CD4-positive, alpha-beta T cell (primary cell): ENCODE results near the gene LAMA2. TPM values are rescaled to one million over a fixed set of nuclear protein-coding genes. Genes with fewer than 3 reads are reported as not detected.

ENCODE experiments used
- ATAC-seq: fragments of 200-7000 bp; cut with Tn5 transposase; one replicate; pipeline ENCODE4 v1.10.0; 2022; ENCODE audit warnings: mild to moderate bottlenecking; ENCODE audit not compliant: poor library complexity
- CTCF ChIA-PET: fragments of 350-600 bp; sonication (Branson Sonifier 250); formaldehyde crosslinking; loops from one replicate; lab custom pipeline; 2021; ENCODE audit warnings: antibody characterized with exemption, inconsistent platforms; lab: Charles Lee
- POLR2A ChIA-PET: fragments of 350-600 bp; sonication (Branson Sonifier 250); formaldehyde crosslinking; loops from one replicate; lab custom pipeline; 2021; ENCODE audit warnings: antibody characterized with exemption, inconsistent platforms; lab: Charles Lee
- DNase-seq, 14 experiments: peaks; one replicate each; pipeline ENCODE4 v3.0.0-alpha.2; 2013 to 2020; ENCODE audit warnings: mixed read lengths in 2 of 14
- H3K27ac ChIP-seq, 2 donors: one replicate each; pipeline versions ENCODE4 v1.5.1 to v1.7.0; 2013; ENCODE audit warnings: low read length in 2 of 2, low read depth in 1 of 2, mild to moderate bottlenecking in 1 of 2
- H3K27me3 ChIP-seq, 2 experiments: 1 replicate in 1 of 2; 2 replicates in 1 of 2; pipeline versions ENCODE4 v1.6.1 to v1.7.0; 2013; ENCODE audit warnings: low read length in 2 of 2, control low read depth in 1 of 2, mild to moderate bottlenecking in 1 of 2, moderate library complexity in 1 of 2; ENCODE audit not compliant: insufficient read depth in 2 of 2, control insufficient read depth in 1 of 2
- H3K36me3 ChIP-seq: one replicate; pipeline ENCODE4 v1.6.1; 2013; ENCODE audit warnings: low read length, control low read depth; ENCODE audit not compliant: insufficient read depth
- H3K4me1 ChIP-seq: one replicate; pipeline ENCODE4 v1.6.1; 2013; ENCODE audit warnings: low read length, control low read depth; ENCODE audit not compliant: insufficient read depth
- H3K4me3 ChIP-seq: one replicate; pipeline ENCODE4 v1.5.1; 2013; ENCODE audit warnings: mild to moderate bottlenecking, low read length, moderate library complexity
- H3K9me3 ChIP-seq, 2 experiments: 1 replicate in 1 of 2; 2 replicates in 1 of 2; pipeline versions ENCODE4 v1.6.1 to v1.7.0; 2013; ENCODE audit warnings: low read length in 2 of 2, mild to moderate bottlenecking in 2 of 2, control low read depth in 1 of 2, moderate library complexity in 1 of 2; ENCODE audit not compliant: control insufficient read depth in 1 of 2, insufficient read depth in 1 of 2
- H3K27ac Mint-ChIP-seq: one replicate; pipeline ENCODE4 v1.8.0; 2020; ENCODE audit warnings: mixed read lengths
- H3K27me3 Mint-ChIP-seq: one replicate; pipeline ENCODE4 v1.8.0; 2021; ENCODE audit warnings: mixed read lengths
- H3K36me3 Mint-ChIP-seq: one replicate; pipeline ENCODE4 v1.8.0; 2021; ENCODE audit warnings: low read depth, mixed read lengths
- H3K4me1 Mint-ChIP-seq: one replicate; pipeline ENCODE4 v1.8.0; 2021; ENCODE audit warnings: low read depth, mixed read lengths
- H3K4me3 Mint-ChIP-seq: one replicate; pipeline ENCODE4 v1.8.0; 2020; ENCODE audit warnings: mild to moderate bottlenecking, mixed read lengths
- H3K9me3 Mint-ChIP-seq: one replicate; pipeline ENCODE4 v1.8.0; 2020; ENCODE audit warnings: mixed read lengths
- CTCF ChIP-seq: fragments of 200-600 bp; IDR thresholded peaks from one replicate; pipeline ENCODE4 v1.8.0; 2022; ENCODE audit warnings: antibody characterized with exemption, mild to moderate bottlenecking
- intact Hi-C, 2 experiments: fragments of 100-400 bp; cut with DNase I in 1 of 2; cut with micrococcal nuclease in 1 of 2; formaldehyde crosslinking; loops; one replicate each; pipeline versions ENCODE4 v1.15.1 to v1.9.0; 2023 to 2025; cut with DNase I, micrococcal nuclease
- total RNA-seq, 174 experiments: library from RNA in 2 of 174; stranded (reverse) in 2 of 174; gene quantifications; one replicate each; pipeline ENCODE4 v1.2.3 and lab custom pipeline; 2021 to 2026

LAMA2 gene
- total RNA-seq, 2 experiments from 2014 or later = 0.05 to 0.06 TPM

GRCh38 chr6:129555206-129555832, 672.4 kb downstream of the LAMA2 start:
- no peak overlapping the region for H3K27ac Mint-ChIP-seq
- H3K4me3 Mint-ChIP-seq = no peak overlapping the region
- H3K4me3 ChIP-seq = no peak overlapping the region
- no peaks in the 10 kb centered on the region for H3K9me3 Mint-ChIP-seq
- H3K36me3 Mint-ChIP-seq = no peaks in the 10 kb centered on the region
- H3K4me1 ChIP-seq = no peaks in the 10 kb centered on the region
- no peak for TF ChIP-seq CTCF
- no peaks in the 10 kb centered on the region for H3K36me3 ChIP-seq
- H3K9me3 ChIP-seq = no peaks in the 10 kb centered on the region
- no peak overlapping the region for H3K27ac ChIP-seq
- intact Hi-C loops = no loop called here
- H3K4me1 Mint-ChIP-seq = no peaks in the 10 kb centered on the region
- ChIA-PET CTCF (no interaction called here), POLR2A (no interaction called here)
- ATAC-seq (no peak), DNase-seq (no peak)
- H3K27me3 Mint-ChIP-seq = no peaks in the 10 kb centered on the region
- no peaks in the 10 kb centered on the region for H3K27me3 ChIP-seq

GRCh38 chr6:129558248-129558647, 675.3 kb downstream of the LAMA2 start:
- intact Hi-C loops = no loop called here
- Mint-ChIP-seq H3K4me3 (no peak overlapping the region), H3K4me1 (no peaks in the 10 kb centered on the region), H3K27me3 (no peaks in the 10 kb centered on the region), H3K36me3 (no peaks in the 10 kb centered on the region), H3K9me3 (no peaks in the 10 kb centered on the region), H3K27ac (no peak overlapping the region)
- CTCF ChIA-PET = no interaction called here
- POLR2A ChIA-PET = no interaction called here
- H3K9me3 ChIP-seq = no peaks in the 10 kb centered on the region
- TF ChIP-seq CTCF = no peak
- H3K27me3 ChIP-seq = no peaks in the 10 kb centered on the region
- no peaks in the 10 kb centered on the region for H3K4me1 ChIP-seq
- ATAC-seq (no peak), DNase-seq (no peak)
- no peaks in the 10 kb centered on the region for H3K36me3 ChIP-seq
- no peak overlapping the region for H3K27ac ChIP-seq
- H3K4me3 ChIP-seq = no peak overlapping the region

GRCh38 chr6:129565366-129565765, 682.4 kb downstream of the LAMA2 start:
- no peaks in the 10 kb centered on the region for H3K9me3 ChIP-seq
- no peaks in the 10 kb centered on the region for H3K27me3 ChIP-seq
- H3K36me3 ChIP-seq = no peaks in the 10 kb centered on the region
- Mint-ChIP-seq H3K27ac (no peak overlapping the region), H3K4me1 (peaks cover 5% of the 10 kb centered on the region), H3K36me3 (no peaks in the 10 kb centered on the region), H3K9me3 (no peaks in the 10 kb centered on the region), H3K4me3 (no peak overlapping the region), H3K27me3 (no peaks in the 10 kb centered on the region)
- DNase-seq (no peak), ATAC-seq (no peak)
- POLR2A ChIA-PET = no interaction called here
- intact Hi-C loops = no loop called here
- no peak overlapping the region for H3K27ac ChIP-seq
- no peak overlapping the region for H3K4me3 ChIP-seq
- CTCF ChIA-PET = interaction anchor here (1.1 kb wide), 1 partner anchor 26 kb away, joined by 3 read pairs; no protein-coding TSS in a partner anchor
- no peak for TF ChIP-seq CTCF
- no peaks in the 10 kb centered on the region for H3K4me1 ChIP-seq
